SH-SY5Y (cell line): Measurements from ENCODE around the gene ARTN.

Experiments used
- GATA2 ChIP-seq: IDR thresholded peaks from 2 replicates; pipeline ENCODE4 v1.6.1; 2011; ENCODE audit warnings: mild to moderate bottlenecking, low read depth, low read length
- GATA3 ChIP-seq: IDR thresholded peaks from 2 replicates; pipeline ENCODE4 v1.6.1; 2011; ENCODE audit warnings: low read depth, mild to moderate bottlenecking, low read length, moderate library complexity

DNA sequence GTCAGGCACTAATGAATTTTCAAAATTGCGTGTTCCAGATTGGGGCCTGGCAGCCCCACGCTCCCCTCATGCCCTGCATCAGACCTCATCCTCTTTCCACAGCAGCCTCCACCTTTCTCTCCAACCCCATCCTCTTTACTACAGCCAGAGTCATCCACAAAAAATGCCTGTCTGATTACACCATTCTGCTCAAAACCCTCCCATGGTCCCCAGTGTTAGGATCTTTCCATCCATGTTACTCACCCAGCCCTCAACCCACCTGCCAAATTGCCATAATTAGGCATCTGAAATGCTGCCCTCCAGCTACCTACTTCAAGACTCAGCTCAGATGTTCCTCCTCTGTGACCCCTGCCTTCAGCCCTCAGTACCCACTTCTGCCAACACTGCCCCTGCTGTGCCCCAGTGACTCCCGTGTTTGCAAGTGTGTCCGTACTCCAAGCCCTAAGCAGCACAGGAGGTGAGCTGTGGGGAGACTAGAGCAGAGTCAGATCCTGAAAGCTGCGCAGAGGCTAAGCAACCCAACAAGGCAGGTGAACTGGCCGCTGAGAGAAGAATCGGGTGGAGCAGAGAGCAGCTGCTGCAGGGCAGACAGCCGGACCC lies 715 bp upstream of the ARTN start:
- TF ChIP-seq GATA2 (no peak), GATA3 (no peak)
